Measurements from ENCODE around the gene DHODH.

GRCh38 chr16:71995038-71995437 is 13.5 kb upstream of the DHODH start:
- TF ChIP-seq CTCF (conservative IDR thresholded peaks at IDR 0.05; ENCODE audit: low read length) (no peak), EZH2phosphoT487 (IDR thresholded peaks at IDR 0.05; ENCODE audit: borderline replicate concordance) (no peak)

All from Loucy (cell line).